ENCODE measurements around the gene ATF6B. TPM values are rescaled to one million over a fixed set of nuclear protein-coding genes. Genes with fewer than 3 reads are reported as not detected.
"Not testable (repeated sequence)": the region's sequence is repeated elsewhere in the genome, so short reads cannot be mapped to it uniquely, and the experiment has no call there.

The ATF6B gene
- total RNA-seq, 2 donors from 2014 or later: 15.0 to 15.3 TPM

DNA sequence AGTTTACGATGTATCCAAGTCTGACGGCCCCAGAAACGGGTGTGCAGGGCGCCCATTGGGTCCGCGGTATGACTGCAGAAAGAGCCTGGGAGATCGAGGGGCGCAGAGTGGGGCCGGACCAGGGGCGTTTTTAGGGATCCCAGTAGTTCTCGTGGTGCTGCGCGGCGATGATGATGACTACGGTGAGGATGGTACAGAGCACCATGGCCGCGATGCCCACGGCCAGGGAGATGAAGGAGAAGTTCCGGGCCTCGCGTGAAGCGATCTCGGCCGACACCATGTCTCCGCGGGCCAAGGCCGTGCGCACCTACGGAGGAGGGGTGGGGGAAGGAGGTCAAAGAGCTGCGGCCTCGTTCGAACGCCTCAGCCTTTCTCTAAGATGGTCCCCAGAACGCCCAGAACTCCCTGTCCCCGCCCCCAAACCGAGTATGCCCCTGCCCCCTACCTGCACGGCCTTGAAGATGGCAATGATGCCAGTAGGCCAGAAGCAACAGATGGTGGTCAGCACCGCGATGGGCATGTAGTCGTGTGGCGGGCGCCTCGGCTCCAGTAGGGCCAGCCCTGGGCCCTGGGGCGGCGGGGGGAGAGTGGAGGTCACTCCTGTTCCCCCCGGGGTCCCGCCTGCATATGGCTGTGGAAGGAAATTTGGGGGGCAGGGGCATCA lies 21.2 kb upstream of the ATF6B start:
- H3K4me3 ChIP-seq: peak overlapping the region; percentile 30 to 41
- H3K27ac ChIP-seq: no peak overlapping the region
- TF ChIP-seq, protein P1, sequence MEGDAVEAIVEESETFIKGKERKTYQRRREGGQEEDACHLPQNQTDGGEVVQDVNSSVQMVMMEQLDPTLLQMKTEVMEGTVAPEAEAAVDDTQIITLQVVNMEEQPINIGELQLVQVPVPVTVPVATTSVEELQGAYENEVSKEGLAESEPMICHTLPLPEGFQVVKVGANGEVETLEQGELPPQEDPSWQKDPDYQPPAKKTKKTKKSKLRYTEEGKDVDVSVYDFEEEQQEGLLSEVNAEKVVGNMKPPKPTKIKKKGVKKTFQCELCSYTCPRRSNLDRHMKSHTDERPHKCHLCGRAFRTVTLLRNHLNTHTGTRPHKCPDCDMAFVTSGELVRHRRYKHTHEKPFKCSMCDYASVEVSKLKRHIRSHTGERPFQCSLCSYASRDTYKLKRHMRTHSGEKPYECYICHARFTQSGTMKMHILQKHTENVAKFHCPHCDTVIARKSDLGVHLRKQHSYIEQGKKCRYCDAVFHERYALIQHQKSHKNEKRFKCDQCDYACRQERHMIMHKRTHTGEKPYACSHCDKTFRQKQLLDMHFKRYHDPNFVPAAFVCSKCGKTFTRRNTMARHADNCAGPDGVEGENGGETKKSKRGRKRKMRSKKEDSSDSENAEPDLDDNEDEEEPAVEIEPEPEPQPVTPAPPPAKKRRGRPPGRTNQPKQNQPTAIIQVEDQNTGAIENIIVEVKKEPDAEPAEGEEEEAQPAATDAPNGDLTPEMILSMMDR (IDR thresholded peaks at IDR 0.05): no peak
- H3K27me3 ChIP-seq: no peaks in the 10 kb centered on the region
- DNase-seq (ENCODE audit: low spot score): no peak
- H3K4me1 ChIP-seq: peaks cover 0 to 23% of the 10 kb centered on the region in 2 donors
- H3K36me3 ChIP-seq: no peaks in the 10 kb centered on the region
- no peaks in the 10 kb centered on the region for H3K9me3 ChIP-seq

DNA sequence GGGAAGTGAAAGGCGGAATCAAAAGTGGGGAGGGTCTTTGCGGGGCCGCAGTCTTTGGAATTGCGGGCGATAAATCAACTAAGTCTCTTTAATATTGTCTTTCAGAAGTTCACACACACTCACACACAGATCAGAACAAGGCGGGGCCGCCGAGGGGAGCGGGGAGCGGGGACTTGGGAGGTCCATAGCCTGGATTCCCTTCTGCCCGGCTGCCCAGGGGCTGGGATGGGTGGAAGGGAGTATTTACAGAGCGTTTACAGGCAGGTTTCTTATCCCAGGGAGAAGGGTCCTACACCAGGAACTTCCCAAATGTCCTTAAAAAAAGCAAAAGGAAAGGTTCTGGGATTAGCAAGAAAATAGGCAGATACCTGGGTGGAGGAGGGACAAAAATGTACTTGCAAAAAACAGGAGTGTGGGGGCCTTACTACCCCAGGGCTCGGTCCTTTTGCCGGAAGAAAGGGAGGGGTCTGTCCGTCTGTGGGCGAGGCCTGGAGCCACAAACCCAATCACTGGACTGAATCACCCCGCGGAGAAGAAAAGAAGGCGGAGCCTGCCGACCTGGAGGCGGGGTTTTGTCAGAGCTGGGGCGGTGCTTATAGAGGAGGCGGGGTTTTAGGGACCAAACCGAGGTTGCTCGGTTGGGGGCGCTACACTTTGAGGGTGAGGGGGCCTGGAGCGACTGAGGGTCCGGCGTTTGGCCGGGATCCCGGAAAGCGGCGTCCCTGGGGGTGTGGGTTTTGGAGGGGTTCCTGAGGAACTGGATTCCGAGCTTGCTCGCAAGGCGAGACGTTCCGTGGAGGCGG lies 20.4 kb upstream of the ATF6B start:
- Histone ChIP-seq H3K4me3 (peak overlapping the region; percentile 30 to 41), H3K27me3 (no peaks in the 10 kb centered on the region), H3K36me3 (no peaks in the 10 kb centered on the region)

DNA sequence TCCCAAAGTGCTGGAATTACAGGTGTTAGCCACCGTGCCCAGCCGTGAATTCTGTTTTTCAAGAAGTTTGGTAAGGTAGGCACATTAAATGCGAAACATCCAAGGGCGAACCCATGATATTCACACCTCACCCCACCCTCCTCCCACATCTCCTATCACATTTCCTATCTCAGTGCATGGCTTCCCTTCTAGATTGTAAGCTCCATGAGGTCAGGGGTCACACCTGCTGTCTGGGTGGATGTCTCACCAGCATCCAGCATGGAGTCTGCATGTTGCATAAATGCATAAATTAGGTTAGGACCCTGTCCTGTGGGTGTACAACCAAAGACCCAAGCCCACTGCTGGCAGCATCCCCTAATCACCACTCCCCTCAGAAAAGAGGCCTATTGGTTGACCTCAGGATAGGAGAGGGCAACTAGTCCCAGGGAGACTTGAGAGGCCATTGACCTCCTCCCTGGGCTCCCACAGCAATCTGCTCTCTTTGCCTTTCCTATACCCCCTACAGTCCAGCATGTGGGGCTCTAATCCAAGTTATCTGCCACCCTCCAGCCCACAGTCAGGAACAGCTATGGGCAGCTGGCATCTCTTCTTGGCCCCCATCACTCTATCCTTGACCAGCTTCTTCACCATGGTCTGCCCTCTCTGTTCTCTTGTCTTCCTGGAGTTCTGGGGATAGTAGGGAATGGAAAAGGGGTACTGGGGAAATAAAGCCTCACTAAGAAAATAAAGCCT lies 19.5 kb upstream of the ATF6B start:
- H3K27me3 ChIP-seq: no peaks in the 10 kb centered on the region

More for the DNA sequence above, 20.4 kb upstream of the ATF6B start:
- TF ChIP-seq, protein P1 (IDR thresholded peaks at IDR 0.05): peak in 1 of 2 donors; percentile 40
- no peak overlapping the region for H3K27ac ChIP-seq
- DNase-seq (ENCODE audit: low spot score): peak; percentile 78
- H3K9me3 ChIP-seq: no peaks in the 10 kb centered on the region
- H3K4me1 ChIP-seq: peaks cover 0 to 20% of the 10 kb centered on the region in 2 donors

DNA sequence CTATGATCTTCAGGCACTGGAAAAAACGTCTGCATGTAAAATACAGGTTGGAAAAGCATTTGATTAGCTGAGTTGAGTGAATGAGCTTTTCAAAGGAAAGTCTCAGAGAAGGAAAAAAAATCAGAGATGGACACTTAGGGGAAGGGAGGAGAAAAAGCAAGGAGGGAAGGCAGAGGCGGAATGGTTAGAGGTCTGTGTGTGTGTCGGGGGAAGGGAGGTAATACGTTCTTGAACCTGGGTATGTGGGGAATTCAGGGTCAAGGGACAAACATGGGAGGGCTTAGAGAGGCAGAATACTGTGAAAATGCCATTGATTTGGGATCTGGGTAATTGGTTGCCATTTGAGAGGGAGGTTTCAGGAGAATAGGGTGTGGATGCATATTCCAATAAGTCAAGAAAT lies 18.6 kb upstream of the ATF6B start:
- Histone ChIP-seq H3K9me3 (no peaks in the 10 kb centered on the region), H3K27ac (no peak overlapping the region), H3K4me1 (peaks cover 0 to 4% of the 10 kb centered on the region in 2 donors), H3K27me3 (no peaks in the 10 kb centered on the region), H3K36me3 (no peaks in the 10 kb centered on the region), H3K4me3 (no peak overlapping the region)
- no peak for DNase-seq (ENCODE audit: low spot score)
- TF ChIP-seq, protein P1 (IDR thresholded peaks at IDR 0.05): no peak

More for the DNA sequence above, 19.5 kb upstream of the ATF6B start:
- no peaks in the 10 kb centered on the region for H3K9me3 ChIP-seq
- TF ChIP-seq, protein P1 (IDR thresholded peaks at IDR 0.05): no peak
- H3K4me3 ChIP-seq: no peak overlapping the region
- H3K36me3 ChIP-seq: no peaks in the 10 kb centered on the region
- H3K27ac ChIP-seq: no peak overlapping the region
- no peak for DNase-seq (ENCODE audit: low spot score)
- H3K4me1 ChIP-seq: peaks cover 0 to 11% of the 10 kb centered on the region in 2 donors

DNA sequence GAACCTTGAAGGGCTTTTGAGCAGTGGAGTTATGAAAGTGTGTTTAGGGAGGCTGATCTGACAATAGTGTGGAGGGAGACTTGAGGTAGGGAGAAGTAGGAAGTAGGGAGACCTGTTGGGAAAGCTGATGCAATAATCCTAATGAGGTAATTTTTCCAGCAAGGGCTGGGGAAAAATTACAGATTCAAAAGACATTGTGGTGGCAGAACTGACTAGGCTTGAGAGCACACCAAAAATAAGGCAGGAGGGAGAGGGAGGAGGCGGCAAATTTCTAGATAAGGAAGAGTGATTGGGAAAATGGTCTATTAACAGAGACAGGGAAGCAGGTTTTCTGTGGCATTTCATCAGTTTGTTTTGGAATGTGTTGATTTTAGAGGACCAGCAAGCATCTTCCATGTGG lies 18.2 kb upstream of the ATF6B start:
- Histone ChIP-seq H3K36me3 (no peaks in the 10 kb centered on the region), H3K4me1 (peaks cover 0 to 4% of the 10 kb centered on the region in 2 donors), H3K27me3 (no peaks in the 10 kb centered on the region), H3K9me3 (no peaks in the 10 kb centered on the region), H3K4me3 (no peak overlapping the region), H3K27ac (no peak overlapping the region)
- no peak for DNase-seq (ENCODE audit: low spot score)
- TF ChIP-seq, protein P1 (IDR thresholded peaks at IDR 0.05): no peak

DNA sequence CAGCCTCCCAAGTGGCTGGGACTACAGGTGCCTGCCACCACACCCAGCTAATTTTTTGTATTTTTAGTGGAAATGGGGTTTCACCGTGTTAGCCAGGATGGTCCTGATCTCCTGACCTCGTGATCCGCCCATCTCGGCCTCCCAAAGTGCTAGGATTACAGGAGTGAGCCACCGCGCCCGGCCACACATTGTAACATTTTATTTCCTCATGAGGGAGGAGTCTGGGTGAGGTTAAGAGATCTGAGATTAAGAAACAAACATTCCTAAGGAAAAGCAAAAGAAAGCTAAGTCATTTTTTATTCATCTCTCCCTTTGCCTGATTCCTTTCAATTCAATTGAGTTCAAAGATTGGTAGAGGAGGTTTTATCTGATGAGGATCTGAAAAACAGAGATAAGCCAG lies 16.2 kb upstream of the ATF6B start:
- not testable (repeated sequence) for H3K4me1 ChIP-seq; H3K36me3 ChIP-seq; H3K9me3 ChIP-seq; DNase-seq (ENCODE audit: low spot score); H3K27ac ChIP-seq; H3K4me3 ChIP-seq; H3K27me3 ChIP-seq
